HG02870 (cell line): ENCODE measurements around the gene WFDC9.
"Not testable (repeated sequence)": the region's sequence is repeated elsewhere in the genome, so short reads cannot be mapped to it uniquely, and the experiment has no call there.

ENCODE experiments used
- ATAC-seq: cut with Tn5 transposase; IDR thresholded peaks from one replicate; pipeline ENCODE4 v1.9.1; 2021; ENCODE audit warnings: mild to moderate bottlenecking, moderate library complexity; ENCODE audit not compliant: unreplicated experiment

Gene WFDC9

GRCh38 chr20:45631184-45631583 lies at the start of gene WFDC9:
Gene WFDC9 (minus strand): TSS chr20:45631284. CDS start chr20:45610181, 21,103 bp downstream.
- no peak for ATAC-seq

GRCh38 chr20:45679650-45680049 lies 48.6 kb upstream of the WFDC9 start:
- ATAC-seq, result no peak

DNA sequence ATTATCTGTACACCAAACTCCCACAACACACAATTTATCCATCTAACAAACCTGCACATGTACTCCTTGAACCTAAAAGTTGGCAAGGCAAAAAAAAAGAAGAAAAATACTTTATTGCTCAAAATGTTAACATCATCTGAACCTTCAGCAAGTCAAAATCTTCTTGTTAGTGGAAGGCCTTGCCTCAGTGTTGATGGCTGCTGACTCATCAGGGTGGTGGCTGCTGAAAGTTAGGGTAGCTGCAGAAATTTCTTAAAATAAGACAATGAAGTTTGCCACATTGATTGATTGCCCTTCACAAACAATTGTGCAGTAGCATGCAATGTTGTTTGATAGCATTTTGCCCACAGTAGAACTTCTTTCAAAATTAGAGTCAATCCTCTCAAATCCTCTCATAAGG lies 41.7 kb upstream of the WFDC9 start:
- ATAC-seq, result no peak

DNA sequence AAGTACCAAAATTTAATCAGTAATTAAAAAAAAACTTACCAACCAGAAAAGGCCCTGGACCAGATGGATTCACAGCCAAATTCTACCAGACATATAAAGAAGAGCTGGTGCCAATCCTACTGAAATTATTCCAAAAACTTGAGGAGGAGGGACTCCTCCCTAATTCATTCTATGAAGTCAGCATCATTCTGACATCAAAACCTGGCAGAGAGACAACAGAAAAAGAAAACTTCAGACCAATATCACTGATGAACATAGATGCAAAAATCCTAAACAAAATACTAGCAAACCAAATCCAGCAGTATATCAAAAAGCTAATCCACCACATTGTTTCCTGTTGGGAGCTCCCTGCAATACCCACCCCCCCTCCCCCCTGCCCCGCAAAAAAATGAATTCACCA lies 39.1 kb upstream of the WFDC9 start, which contains the start of gene WFDC11:
WFDC11 (minus strand) TSS at position 101 of the 400 bp plus-strand sequence. CDS start 19,639 bp downstream, outside the sequence.
- ATAC-seq, result no peak

GRCh38 chr20:45657038-45657437 lies 26.0 kb upstream of the WFDC9 start:
- ATAC-seq, result not testable (repeated sequence)

DNA sequence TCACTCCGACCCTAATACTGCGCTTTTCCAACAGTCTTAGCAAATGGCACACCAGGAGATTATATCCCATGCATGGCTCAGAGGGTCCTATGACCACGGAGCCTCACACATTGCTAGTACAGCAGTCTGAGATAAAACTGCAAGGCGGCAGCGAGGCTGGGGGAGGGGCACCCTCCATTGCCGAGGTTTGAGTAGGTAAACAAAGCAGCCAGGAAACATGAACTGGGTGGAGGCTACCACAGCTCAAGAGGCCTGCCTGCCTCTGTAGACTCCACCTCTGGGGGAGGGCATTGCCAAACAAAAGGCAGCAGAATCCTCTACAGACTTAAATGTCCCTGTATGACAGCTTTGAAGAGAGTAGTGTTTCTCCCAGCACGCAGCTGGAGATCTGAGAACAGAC lies 20.6 kb upstream of the WFDC9 start:
- ATAC-seq, result not testable (repeated sequence)

DNA sequence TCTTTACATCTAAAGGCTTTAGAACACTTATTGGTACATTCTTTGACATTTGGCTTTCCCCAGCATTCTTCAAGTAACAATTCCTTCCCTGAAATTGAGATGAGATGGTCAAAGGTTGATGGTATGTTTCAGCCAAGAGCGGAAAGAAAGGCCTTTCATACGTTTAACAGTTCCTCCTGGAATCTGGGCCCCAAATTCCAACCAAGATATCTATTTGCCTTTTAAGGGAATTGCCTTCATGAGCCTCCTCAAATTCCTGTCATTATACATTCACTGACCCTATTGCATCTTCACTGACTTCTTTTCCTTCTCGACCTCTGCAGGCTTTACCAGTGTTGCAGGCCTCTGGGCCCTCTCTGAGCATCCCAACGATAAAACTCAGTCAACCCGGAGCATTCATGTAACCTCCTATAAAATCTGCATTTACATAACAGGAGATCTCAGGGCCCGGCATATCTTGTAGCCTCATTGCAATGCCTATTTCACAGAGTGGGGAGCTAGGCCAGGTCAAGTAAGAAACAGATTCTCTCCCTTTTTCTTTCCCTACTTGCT lies 18.3 kb upstream of the WFDC9 start:
- no peak for ATAC-seq

DNA sequence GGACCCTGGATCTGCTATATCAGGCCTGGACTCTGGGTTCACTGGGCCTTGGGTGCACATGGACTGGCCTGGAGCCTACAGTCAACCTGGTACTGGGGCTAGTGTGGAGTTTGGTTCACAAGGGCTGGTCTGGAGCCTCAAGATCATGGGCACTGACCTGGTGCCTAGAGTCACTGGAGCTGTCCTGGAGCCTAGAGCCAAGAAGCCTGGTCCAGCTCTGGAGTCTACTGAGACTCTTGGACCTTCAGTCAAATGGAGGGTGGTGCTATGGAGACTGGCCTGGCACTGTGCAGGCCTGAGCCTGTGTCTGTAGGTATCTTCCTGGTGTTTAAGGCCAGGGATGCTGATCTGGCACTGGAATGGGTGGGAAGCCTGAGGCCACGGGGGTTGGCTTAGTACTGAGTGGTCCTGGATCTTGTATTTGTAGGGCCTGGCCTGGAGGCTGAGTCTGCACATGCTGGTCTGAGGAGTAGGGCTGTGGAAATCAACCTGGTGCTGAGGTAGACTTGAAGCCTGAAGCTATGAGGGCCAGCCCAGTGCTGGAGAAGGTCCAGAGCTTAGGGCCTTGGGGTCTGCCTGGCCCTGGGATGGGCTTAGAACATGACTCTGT lies 16.5 kb upstream of the WFDC9 start:
- no peak for ATAC-seq

DNA sequence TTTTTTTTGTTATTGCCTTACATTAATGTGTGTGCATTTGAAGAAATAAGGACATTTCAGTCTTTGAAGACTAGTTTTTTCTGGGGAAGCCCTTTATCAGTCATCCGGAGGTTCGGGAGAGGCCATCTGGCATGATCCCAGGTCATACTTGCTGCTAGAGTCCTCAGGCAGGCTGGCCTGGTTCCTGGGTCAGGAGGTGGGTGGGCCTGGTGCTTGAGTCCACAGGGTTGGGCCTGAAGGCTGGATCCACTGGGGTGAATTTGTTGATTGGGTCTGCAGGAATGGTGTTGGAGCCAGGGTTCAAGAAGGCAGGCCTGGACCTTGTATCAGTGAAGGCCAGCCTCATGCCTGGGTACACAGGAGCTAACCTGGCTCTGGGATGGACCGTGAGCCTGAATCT lies 15.8 kb upstream of the WFDC9 start:
- ATAC-seq, result no peak

GRCh38 chr20:45645869-45646268 lies 14.8 kb upstream of the WFDC9 start:
- ATAC-seq, result not testable (repeated sequence)

DNA sequence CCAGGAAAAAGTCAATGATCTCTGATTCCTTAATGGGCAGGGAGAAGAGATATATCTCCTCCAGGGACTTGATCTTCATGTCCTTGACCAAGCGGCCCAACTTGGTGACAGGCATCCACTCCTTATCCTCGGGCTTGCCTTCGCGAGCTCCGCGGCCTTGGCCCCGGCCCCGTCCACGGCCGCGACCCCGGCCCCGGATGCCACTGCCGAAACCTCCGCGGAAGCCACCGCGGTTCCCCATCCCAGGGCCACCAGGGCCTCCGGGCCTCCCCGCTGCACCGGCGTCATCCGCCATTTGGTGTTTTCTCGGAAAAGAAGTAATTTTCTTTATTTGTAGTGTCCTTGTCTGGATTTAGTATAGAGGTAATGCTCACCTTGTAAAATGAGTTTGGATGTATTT lies 10.0 kb upstream of the WFDC9 start:
- ATAC-seq, result not testable (repeated sequence)

GRCh38 chr20:45639687-45640086 lies 8.6 kb upstream of the WFDC9 start:
- ATAC-seq, result no peak

GRCh38 chr20:45636513-45636912 lies 5.4 kb upstream of the WFDC9 start:
- no peak for ATAC-seq

DNA sequence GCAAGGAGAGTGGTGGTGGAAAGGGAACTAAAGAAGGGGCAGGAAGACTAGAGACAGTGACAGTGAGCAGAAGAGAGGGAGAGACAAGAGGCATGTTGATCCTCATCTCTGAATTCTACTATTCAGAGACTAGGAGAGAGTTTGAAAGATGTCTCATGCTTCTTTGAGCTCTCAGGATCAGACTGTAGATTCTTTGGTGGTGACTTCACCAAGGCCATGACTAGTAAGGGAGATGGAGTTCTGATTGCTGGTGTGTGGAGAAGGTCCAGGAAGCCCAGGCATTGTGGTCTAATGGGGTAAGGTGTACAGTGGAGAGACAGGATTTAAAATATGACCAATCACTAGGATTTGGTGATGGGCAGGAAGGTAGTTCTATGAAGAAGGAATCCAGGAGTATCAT lies 713 bp downstream of the WFDC9 start:
- no peak for ATAC-seq

DNA sequence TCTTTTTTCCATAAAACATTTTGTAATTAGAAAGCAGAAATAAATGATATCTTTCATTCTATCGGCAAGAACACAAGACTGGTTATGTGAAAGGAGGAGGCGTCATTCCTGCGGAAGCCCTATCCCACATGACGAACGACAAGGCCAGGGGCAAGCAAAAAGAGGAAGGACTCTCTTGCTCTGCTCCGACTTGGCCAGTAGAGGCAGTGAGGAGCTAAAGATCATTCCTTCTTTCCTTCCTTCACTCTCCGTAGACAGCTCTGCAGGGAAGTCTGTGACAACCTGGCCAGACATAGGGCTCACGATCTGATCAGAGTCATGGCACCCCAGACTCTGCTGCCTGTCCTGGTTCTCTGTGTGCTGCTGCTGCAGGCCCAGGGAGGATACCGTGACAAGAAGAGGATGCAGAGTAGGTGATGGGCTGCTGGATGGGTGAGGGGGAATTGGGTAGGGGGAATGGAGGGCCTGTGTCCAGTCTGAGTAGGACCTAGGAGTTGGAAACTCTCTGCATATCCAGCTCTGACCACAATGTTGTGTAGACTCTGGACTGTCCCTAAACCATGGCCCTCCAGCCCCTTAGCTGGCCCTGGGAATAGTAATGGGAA lies 1.5 kb downstream of the WFDC9 start, which contains the start of gene WFDC10A:
WFDC10A (plus strand) TSS at position 244 of the 605 bp plus-strand sequence; CDS start at position 319, 75 bp downstream.
- ATAC-seq, result no peak

GRCh38 chr20:45626540-45626939 lies 4.5 kb downstream of the WFDC9 start:
- no peak for ATAC-seq

DNA sequence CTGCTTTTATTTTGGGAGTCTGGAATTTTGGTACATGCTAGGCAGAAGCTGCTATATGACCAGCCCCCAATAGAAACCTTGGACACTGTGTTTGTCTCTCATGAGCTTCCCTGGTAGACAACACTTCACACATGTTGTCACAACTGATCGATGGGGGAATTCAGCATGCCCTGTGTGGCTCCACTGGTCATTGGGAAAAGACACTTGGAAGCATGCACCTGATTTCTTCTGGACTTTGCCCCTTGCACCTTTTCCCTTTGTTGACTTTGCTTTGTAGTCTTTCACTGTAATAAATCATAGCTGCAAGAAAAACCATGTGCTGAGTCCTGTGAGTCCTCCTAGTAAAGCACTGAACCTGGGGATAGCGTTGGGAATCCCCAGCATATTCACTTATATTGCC lies 9.5 kb downstream of the WFDC9 start:
- ATAC-seq, result no peak

GRCh38 chr20:45617591-45617990 lies 13.5 kb downstream of the WFDC9 start:
- no peak for ATAC-seq

DNA sequence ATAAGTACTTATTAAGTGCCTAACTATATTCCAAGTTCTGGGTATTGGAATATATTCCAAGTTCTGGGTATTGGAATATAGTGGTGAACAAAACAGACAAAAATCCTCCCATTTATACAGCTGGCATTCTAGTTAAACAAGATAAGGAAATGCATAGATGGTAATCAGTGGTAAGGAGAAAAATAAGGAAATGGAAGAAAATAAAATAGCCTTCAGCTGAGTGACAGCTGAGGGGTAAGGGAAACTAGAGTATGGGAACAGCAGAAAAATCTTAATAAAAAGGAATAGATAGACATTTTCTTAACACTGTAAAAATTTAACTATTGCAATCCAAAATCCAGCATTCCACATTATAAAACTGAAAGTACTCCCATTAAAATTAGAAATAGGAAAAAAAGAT lies 18.8 kb downstream of the WFDC9 start:
- no peak for ATAC-seq

- no peak for ATAC-seq
Observed at GRCh38 chr20:45611054-45611453, 20.0 kb downstream of the WFDC9 start.

- no peak for ATAC-seq
Observed at GRCh38 chr20:45607810-45608209, 23.3 kb downstream of the WFDC9 start.

- ATAC-seq, result no peak
Observed at GRCh38 chr20:45595235-45595634, 35.8 kb downstream of the WFDC9 start.
